GM10266 (cell line): ENCODE measurements around the gene TNNT2.

Experiments used
- DNase-seq: peaks from one replicate; pipeline ENCODE4 v3.0.0; 2012; ENCODE audit errors: extremely low spot score
- TF ChIP-seq, protein P1 (sequence below): IDR thresholded peaks from 2 replicates; pipeline ENCODE4 v1.5.1; 2012; ENCODE audit warnings: mild to moderate bottlenecking, low read depth; ENCODE audit not compliant: control insufficient read depth, insufficient read depth; ENCODE audit errors: missing control alignments

Gene TNNT2

GRCh38 chr1:201335174-201335870 is 42.2 kb downstream of the TNNT2 start:
- TF ChIP-seq, protein P1, sequence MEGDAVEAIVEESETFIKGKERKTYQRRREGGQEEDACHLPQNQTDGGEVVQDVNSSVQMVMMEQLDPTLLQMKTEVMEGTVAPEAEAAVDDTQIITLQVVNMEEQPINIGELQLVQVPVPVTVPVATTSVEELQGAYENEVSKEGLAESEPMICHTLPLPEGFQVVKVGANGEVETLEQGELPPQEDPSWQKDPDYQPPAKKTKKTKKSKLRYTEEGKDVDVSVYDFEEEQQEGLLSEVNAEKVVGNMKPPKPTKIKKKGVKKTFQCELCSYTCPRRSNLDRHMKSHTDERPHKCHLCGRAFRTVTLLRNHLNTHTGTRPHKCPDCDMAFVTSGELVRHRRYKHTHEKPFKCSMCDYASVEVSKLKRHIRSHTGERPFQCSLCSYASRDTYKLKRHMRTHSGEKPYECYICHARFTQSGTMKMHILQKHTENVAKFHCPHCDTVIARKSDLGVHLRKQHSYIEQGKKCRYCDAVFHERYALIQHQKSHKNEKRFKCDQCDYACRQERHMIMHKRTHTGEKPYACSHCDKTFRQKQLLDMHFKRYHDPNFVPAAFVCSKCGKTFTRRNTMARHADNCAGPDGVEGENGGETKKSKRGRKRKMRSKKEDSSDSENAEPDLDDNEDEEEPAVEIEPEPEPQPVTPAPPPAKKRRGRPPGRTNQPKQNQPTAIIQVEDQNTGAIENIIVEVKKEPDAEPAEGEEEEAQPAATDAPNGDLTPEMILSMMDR: no peak
- DNase-seq: no peak

DNA sequence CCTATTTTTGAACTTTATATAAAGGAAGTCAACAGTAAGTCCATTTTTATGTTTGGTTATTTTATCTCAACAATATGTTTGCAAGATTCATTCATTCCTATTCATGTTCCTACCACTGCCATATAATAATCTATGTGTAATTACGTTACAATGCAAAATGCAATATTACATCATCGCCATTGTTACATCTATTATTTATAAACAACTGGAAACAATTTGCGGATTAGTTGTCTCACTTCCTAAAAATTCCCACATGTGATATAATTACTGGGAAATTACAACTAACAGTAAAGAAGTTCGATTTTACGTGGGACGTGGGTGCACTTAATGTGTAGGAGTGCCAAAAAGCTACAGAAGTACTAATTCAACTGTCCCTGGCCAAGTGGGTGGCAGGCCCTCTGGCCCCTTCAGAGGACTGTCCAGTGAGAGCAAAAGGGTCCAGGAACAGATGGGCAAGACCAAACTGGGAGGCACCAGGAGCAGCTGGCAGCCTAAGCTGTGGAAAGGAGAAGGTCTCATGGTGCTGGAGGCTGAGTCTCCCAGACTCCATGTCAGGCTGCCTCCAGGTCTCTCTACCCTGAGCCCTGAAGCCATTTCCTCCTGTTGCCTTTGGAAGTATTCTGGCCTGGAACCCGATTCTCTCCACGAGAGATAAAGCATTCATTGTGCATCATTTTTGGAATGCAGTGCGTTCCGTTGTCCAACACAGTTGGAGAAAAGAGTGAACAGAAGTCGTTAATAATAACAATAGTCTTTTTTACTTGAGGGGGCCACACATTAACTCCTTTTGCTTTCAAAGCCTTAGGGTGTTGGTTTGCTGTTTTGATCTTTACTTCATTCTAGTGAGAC is 42.9 kb downstream of the TNNT2 start:
- TF ChIP-seq, protein P1: no peak

DNA sequence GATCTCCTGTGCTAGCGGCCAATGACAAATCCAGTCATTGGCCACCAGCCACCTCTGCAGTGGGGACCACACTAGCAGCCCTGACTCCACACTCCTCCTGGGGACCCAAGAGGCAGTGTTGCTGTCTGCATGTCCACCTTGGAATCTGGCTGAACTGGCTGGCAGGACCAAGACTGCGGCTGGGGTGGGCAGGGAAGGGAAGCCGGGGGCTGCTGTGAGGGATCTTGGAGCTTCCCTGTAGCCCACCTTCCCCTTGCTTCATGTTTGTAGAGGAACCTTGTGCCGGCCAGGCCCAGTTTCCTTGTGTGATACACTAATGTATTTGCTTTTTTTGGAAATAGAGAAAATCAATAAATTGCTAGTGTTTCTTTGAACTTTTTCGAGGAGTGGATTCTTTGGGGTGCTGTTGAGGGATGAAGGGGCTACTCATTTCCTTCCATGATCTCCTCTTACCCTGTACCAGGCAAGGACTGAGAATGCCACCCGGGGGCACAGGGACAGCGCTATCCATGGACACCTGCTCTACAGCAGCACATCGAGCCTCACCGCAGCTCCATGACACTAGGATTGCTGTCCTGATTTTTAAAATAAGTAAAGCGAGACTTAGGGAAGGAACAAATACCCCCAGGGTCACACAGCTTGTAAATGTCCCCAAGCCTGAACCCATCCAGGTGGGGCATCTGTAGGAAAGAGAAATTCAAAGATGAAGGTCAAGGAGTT is 44.7 kb downstream of the TNNT2 start:
- TF ChIP-seq, protein P1: no peak
- no peak for DNase-seq

More for the DNA sequence above, 42.9 kb downstream of the TNNT2 start:
- DNase-seq: no peak

DNA sequence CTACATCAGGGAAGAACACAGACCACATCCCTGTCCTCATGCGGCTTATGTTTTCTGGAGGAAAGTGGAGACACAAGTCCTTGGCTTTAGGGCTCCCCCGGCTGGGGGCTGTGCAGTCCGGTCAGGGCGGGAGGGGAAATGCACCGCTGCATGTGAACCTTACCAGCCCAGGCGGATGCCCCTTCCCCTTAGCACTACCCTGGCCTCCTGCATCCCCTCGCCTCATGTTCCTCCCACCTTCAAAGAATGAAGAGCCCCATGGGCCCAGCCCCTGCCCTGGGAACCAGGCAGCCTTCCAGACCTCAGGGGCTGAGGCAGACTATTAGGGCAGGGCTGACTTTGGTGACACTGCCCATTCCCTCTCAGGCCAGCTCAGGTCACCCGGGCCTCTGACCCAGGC is 45.5 kb downstream of the TNNT2 start:
- DNase-seq: no peak
- TF ChIP-seq, protein P1: no peak

DNA sequence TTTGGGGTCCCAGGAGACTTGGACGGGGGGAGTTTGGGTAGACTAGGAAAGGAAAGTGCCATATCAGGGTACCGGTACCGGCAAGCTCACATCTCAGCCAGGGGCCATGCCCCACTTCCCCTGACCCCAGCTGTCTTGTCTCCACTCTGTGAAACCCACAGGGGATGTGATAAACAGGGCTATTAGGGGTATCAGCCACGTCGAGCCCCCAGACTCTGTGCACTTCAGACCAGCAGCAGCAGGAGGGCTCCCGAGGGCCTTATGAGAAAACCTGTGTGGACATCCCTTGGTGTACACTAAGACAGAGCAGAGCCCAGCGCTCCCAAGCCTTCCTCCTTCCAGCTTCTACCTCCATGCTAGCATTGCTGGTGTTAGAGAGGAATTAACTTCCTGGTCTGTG is 46.3 kb downstream of the TNNT2 start:
- DNase-seq: no peak
- TF ChIP-seq, protein P1: no peak

DNA sequence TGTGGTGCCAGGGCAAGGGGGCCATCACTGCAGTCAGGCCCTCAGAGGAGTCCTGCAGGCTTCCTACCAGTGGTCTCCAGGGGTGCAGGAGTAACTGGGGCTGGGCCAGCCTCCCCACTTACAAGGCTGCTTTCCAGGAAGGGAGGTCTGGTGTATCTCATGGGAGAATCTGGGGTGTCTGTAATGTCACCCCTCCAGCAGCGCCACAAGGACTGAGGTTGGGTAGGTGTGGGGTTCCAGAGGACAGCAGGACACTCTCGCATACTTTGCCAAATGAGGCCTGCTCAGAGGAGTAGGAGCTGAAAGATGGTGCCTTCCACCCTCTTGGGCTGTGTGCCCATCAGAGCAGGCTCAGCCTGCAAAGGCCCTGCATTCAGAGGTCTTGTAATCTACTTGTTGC is 46.9 kb downstream of the TNNT2 start:
- DNase-seq: no peak
- TF ChIP-seq, protein P1: no peak
